GM12878 (cell line): Measurements from ENCODE around the gene FSTL4. TPM values are rescaled to one million over a fixed set of nuclear protein-coding genes. Genes with fewer than 3 reads are reported as not detected.

Experiments used
- ATAC-seq: fragments of 200-7000 bp; cut with Tn5 transposase; 3 replicates; pipeline ENCODE4 v1.9.1; 2020; ENCODE audit warnings: mild to moderate bottlenecking, moderate library complexity
- BruUV-seq: library from RNA; stranded (reverse); fragments of 400-500 nt; replicated peaks from 2 replicates; lab custom pipeline; 2021; lab: Mats Ljungman, UMichigan
- CTCF ChIA-PET: fragments of 300-600 bp; sonication (Branson Sonifier 250); formaldehyde crosslinking; extraction: SDS; loops from one replicate; lab custom pipeline; 2021; ENCODE audit warnings: inconsistent platforms; lab: Yijun Ruan, JAX
- POLR2A ChIA-PET: fragments of 350-600 bp; formaldehyde crosslinking; extraction: SDS; loops from one replicate; lab custom pipeline; 2021; ENCODE audit warnings: inconsistent platforms; lab: Charles Lee
- RAD21 ChIA-PET: fragments of 300-600 bp; sonication (Branson Sonifier 250); formaldehyde crosslinking; loops from one replicate; lab custom pipeline; 2023; ENCODE audit warnings: antibody characterized with exemption; ENCODE audit not compliant: unreplicated experiment; lab: Charles Lee
- SMC1A ChIA-PET: fragments of 300-600 bp; sonication (Branson Sonifier 250); formaldehyde crosslinking; loops from one replicate; lab custom pipeline; 2023; ENCODE audit not compliant: unreplicated experiment, uncharacterized antibody; lab: Charles Lee
- DNase-seq: peaks from one replicate; pipeline ENCODE4 v3.0.0-alpha.2; 2011; ENCODE audit warnings: low read depth, low spot score
- FAIRE-seq: peaks from 3 replicates; lab custom pipeline; 2011; peaks lifted over from hg19 to GRCh38; lab: Jason Lieb, UNC
- H2AFZ ChIP-seq: 2 replicates; pipeline ENCODE4 v1.6.0; 2011; ENCODE audit warnings: low read depth, low read length, control low read depth; ENCODE audit not compliant: control insufficient read depth
- H3K27ac ChIP-seq: 2 replicates; pipeline ENCODE4 v1.5.1; 2011; ENCODE audit warnings: control low read depth; ENCODE audit not compliant: control insufficient read depth, insufficient read depth
- H3K27me3 ChIP-seq, 2 experiments: replicated peaks in 1 of 2; 2 replicates each; pipeline versions ENCODE4 v1.6.0 to v1.6.1; 2011; ENCODE audit warnings: low read length in 1 of 2; ENCODE audit not compliant: control insufficient read depth in 2 of 2, insufficient read depth in 2 of 2
- H3K36me3 ChIP-seq, 2 experiments: 2 replicates each; pipeline ENCODE4 v1.5.1; 2011; ENCODE audit warnings: low read length in 1 of 2; ENCODE audit not compliant: control insufficient read depth in 2 of 2, insufficient read depth in 2 of 2
- H3K4me1 ChIP-seq: 2 replicates; pipeline ENCODE4 v1.6.1; 2011; ENCODE audit warnings: mild to moderate bottlenecking, low read length, moderate library complexity, mixed read lengths; ENCODE audit not compliant: control insufficient read depth, insufficient read depth
- H3K4me2 ChIP-seq: 2 replicates; pipeline ENCODE4 v1.6.0; 2011; ENCODE audit warnings: control low read depth; ENCODE audit not compliant: control insufficient read depth, insufficient read depth
- H3K4me3 ChIP-seq: fragments of 200-600 bp; sonication (generic); 2 replicates; pipeline ENCODE4 v1.5.1; 2016
- H3K79me2 ChIP-seq: 2 replicates; pipeline ENCODE4 v1.6.0; 2011; ENCODE audit warnings: low read length; ENCODE audit not compliant: control insufficient read depth, insufficient read depth
- H3K9ac ChIP-seq: 2 replicates; pipeline ENCODE4 v1.8.0; 2011; ENCODE audit warnings: low read length, control low read depth, mixed read lengths; ENCODE audit not compliant: control insufficient read depth, insufficient read depth
- H3K9me3 ChIP-seq: replicated peaks from 3 replicates; pipeline ENCODE4 v1.5.1; 2011; ENCODE audit warnings: mild to moderate bottlenecking, low read length; ENCODE audit not compliant: control insufficient read depth, insufficient read depth
- H4K20me1 ChIP-seq: 2 replicates; pipeline ENCODE4 v1.6.0; 2011; ENCODE audit not compliant: control insufficient read depth, insufficient read depth
- ATF2 ChIP-seq: IDR thresholded peaks from 2 replicates; pipeline ENCODE4 v1.6.1; 2012; ENCODE audit warnings: low read length, inconsistent platforms
- BACH1 ChIP-seq: fragments of 450-650 bp; IDR thresholded peaks from 2 replicates; pipeline ENCODE4 v1.6.1; 2017; ENCODE audit warnings: mild to moderate bottlenecking, borderline replicate concordance
- E2F8 ChIP-seq: fragments of 450-650 bp; IDR thresholded peaks from 2 replicates; pipeline ENCODE4 v1.6.1; 2018; ENCODE audit warnings: mild to moderate bottlenecking, low read depth, moderate library complexity; ENCODE audit not compliant: partially characterized antibody
- ELK1 ChIP-seq: IDR thresholded peaks from 2 replicates; pipeline ENCODE4 v1.6.1; 2012; ENCODE audit warnings: low read depth, low read length, improper control_type of control experiment
- FOXM1 ChIP-seq: IDR thresholded peaks from 2 replicates; pipeline ENCODE4 v1.6.1; 2012; ENCODE audit warnings: low read depth, mild to moderate bottlenecking, inconsistent platforms, low read length, moderate library complexity
- GATAD2B ChIP-seq: fragments of 450-650 bp; conservative IDR thresholded peaks from 2 replicates; pipeline ENCODE4 v1.6.1; 2017; ENCODE audit warnings: low read depth, mild to moderate bottlenecking, moderate library complexity
- HCFC1 ChIP-seq: fragments of 150-350 bp; IDR thresholded peaks from 2 replicates; pipeline ENCODE4 v1.6.1; 2014; ENCODE audit warnings: low read length
- IRF5 ChIP-seq: fragments of 450-650 bp; IDR thresholded peaks from 2 replicates; pipeline ENCODE4 v1.6.1; 2017; ENCODE audit warnings: borderline replicate concordance
- MTA2 ChIP-seq: fragments of 450-650 bp; IDR thresholded peaks from 2 replicates; pipeline ENCODE4 v1.6.1; 2016; ENCODE audit warnings: low read depth, mild to moderate bottlenecking, moderate library complexity
- NR2C1 ChIP-seq: fragments of 450-650 bp; IDR thresholded peaks from 2 replicates; pipeline ENCODE4 v1.6.1; 2017; ENCODE audit warnings: antibody characterized with exemption, mild to moderate bottlenecking, moderate library complexity
- NR2C2 ChIP-seq: IDR thresholded peaks from 2 replicates; pipeline ENCODE4 v1.6.1; 2011; ENCODE audit warnings: borderline replicate concordance, low read depth; ENCODE audit not compliant: control insufficient read depth, insufficient read length
- RFX5 ChIP-seq: IDR thresholded peaks from 2 replicates; pipeline ENCODE4 v1.6.1; 2011; ENCODE audit warnings: low read depth, low read length, improper control_type of control experiment
- SMAD5 ChIP-seq: IDR thresholded peaks from 2 replicates; pipeline ENCODE4 v1.6.1; 2016; ENCODE audit warnings: antibody characterized with exemption, low read depth
- SRF ChIP-seq, 2 experiments: IDR thresholded peaks; 2 replicates each; pipeline ENCODE4 v1.6.1; 2011; ENCODE audit warnings: low read depth in 2 of 2, low read length in 2 of 2, mild to moderate bottlenecking in 1 of 2, moderate library complexity in 1 of 2
- WRNIP1 ChIP-seq: IDR thresholded peaks from 2 replicates; pipeline ENCODE4 v1.6.1; 2011; ENCODE audit warnings: low read depth, low read length, improper control_type of control experiment, borderline replicate concordance
- ZBED1 ChIP-seq: IDR thresholded peaks from 2 replicates; pipeline ENCODE4 v1.6.1; 2016; ENCODE audit warnings: borderline replicate concordance
- ZNF217 ChIP-seq: fragments of 450-650 bp; IDR thresholded peaks from 2 replicates; pipeline ENCODE4 v1.6.1; 2017; ENCODE audit warnings: antibody characterized with exemption, mild to moderate bottlenecking
- WGBS: methylation state at CpG from one replicate; pipeline ENCODE4 v1.1.6; 2016; ENCODE audit warnings: low lambda C conversion rate; ENCODE audit not compliant: insufficient replicate concordance, insufficient coverage; ENCODE audit errors: missing lambda C conversion rate; 5-methylcytosine and 5-hydroxymethylcytosine counted together
- in situ Hi-C: fragments of 300-500 bp; cut with MboI; formaldehyde crosslinking; loops from 9 replicates; pipeline ENCODE4 v1.14.3; 2018; ENCODE audit warnings: mixed read lengths
- intact Hi-C: fragments of 100-400 bp; cut with micrococcal nuclease; formaldehyde crosslinking; loops from one replicate; pipeline ENCODE4 v1.14.2; 2022; ENCODE audit not compliant: unreplicated experiment
- polyA plus RNA-seq, 11 experiments: library from polyadenylated mRNA; depleted of rRNA in 4 of 11; unstranded in 6 of 11; stranded (reverse) in 5 of 11; fragments of >200 nt; fragmentation: Nextera tagmentation in 4 of 11; fragmentation: Illumina TruSeq in 1 of 11; extraction: Ambion mirVana in 4 of 11; extraction: Trizol in 1 of 11; gene quantifications; 1 replicate in 1 of 11; 2 replicates in 10 of 11; pipeline versions ENCODE4 v1.2.1 to v1.2.3, GENCODE V29; 2011 to 2016; ENCODE audit warnings: inconsistent platforms in 2 of 11, missing spikeins in 2 of 11, low read depth in 1 of 11
- total RNA-seq, 4 experiments: library from RNA; depleted of rRNA in 3 of 4; stranded (reverse); fragments of >200 nt in 3 of 4; fragmentation: Illumina TruSeq in 1 of 4; extraction: Trizol in 1 of 4; gene quantifications; 2 replicates each; pipeline versions ENCODE4 v1.2.1 to v1.2.3, GENCODE V29; 2013 to 2021

FSTL4 gene
- total and polyA plus RNA-seq, 10 of the 15 experiments (the other 5 are each of a cell fraction or from before 2014, with no cell fraction given): 0.01 to 0.79 (median 0.21) TPM; not detected in 6

GRCh38 chr5:133365738-133366137, 246.6 kb downstream of the FSTL4 start:
- TF ChIP-seq ATF2: no peak
- TF ChIP-seq GATAD2B: no peak
- TF ChIP-seq ZNF217: no peak
- TF ChIP-seq E2F8: no peak
- no peak for TF ChIP-seq SRF (IDR thresholded peaks at IDR 0.05; ENCODE audit: low read depth in 2 of 2, low read length in 2 of 2)
- TF ChIP-seq NR2C1: no peak
- no peak for TF ChIP-seq SMAD5
- TF ChIP-seq ZBED1: no peak
- no peak for TF ChIP-seq IRF5
- TF ChIP-seq HCFC1: no peak
- no peak for TF ChIP-seq MTA2
- TF ChIP-seq NR2C2: no peak
- no peak for TF ChIP-seq RFX5
- no peak for TF ChIP-seq BACH1
- no peak for TF ChIP-seq FOXM1
- no peak for TF ChIP-seq WRNIP1
- TF ChIP-seq ELK1: no peak
- Histone ChIP-seq H3K9me3 (no peaks in the 10 kb centered on the region), H3K4me2 (no peak overlapping the region), H3K79me2 (no peaks in the 10 kb centered on the region), H3K27ac (no peak overlapping the region), H4K20me1 (no peaks in the 10 kb centered on the region), H3K4me3 (no peak overlapping the region), H3K36me3 (no peaks in the 10 kb centered on the region), H2AFZ (no peak overlapping the region), H3K27me3 (peaks cover 0 to 2% of the 10 kb centered on the region in 2 experiments; a peak in 3 of 4 replicates), H3K4me1 (no peaks in the 10 kb centered on the region), H3K9ac (no peak overlapping the region)
- ChIA-PET RAD21 (no interaction called here), CTCF (interaction anchor here (1.3 to 1.7 kb wide), 4 partner anchors 24 to 262 kb away, joined by 3 to 6 read pairs (median 4); no protein-coding TSS in a partner anchor), SMC1A (interaction anchor here (0.7 to 1.6 kb wide), 3 partner anchors 12 to 255 kb away, joined by 3 to 4 read pairs (median 4); no protein-coding TSS in a partner anchor), POLR2A (no interaction called here)
- 64% methylated on average over 6 of the region's 6 CpGs for WGBS
- FAIRE-seq (no peak), DNase-seq (no peak), ATAC-seq (no peak)
- in situ Hi-C loops: no loop called here
- no TSS peak for BruUV-seq
- intact Hi-C loops: no loop called here
